ENCODE measurements around the gene NCAPD2.

The NCAPD2 gene

GRCh38 chr12:6507102-6507998 lies 13.4 kb downstream of the NCAPD2 start:
- DNase-seq (ENCODE audit: low read depth) = no peak

GRCh38 chr12:6508087-6508486 lies 14.2 kb downstream of the NCAPD2 start:
- H3K4me3 ChIP-seq (ENCODE audit: control insufficient read depth, low read depth, low read length) = no peak overlapping the region
- no peak for DNase-seq (ENCODE audit: low read depth)
- no peak for TF ChIP-seq CTCF (IDR thresholded peaks at IDR 0.05; ENCODE audit: control insufficient read depth, insufficient read depth, low read depth, low read length, missing control alignments)

More at GRCh38 chr12:6507102-6507998, 13.4 kb downstream of the NCAPD2 start:
- H3K4me3 ChIP-seq (ENCODE audit: control insufficient read depth, low read depth, low read length) = no peak overlapping the region
- no peak for TF ChIP-seq CTCF (IDR thresholded peaks at IDR 0.05; ENCODE audit: control insufficient read depth, insufficient read depth, low read depth, low read length, missing control alignments)

GRCh38 chr12:6520186-6520585 lies 26.3 kb downstream of the NCAPD2 start:
- no peak overlapping the region for H3K4me3 ChIP-seq (ENCODE audit: control insufficient read depth, low read depth, low read length)
- no peak for DNase-seq (ENCODE audit: low read depth)
- TF ChIP-seq CTCF (IDR thresholded peaks at IDR 0.05; ENCODE audit: control insufficient read depth, insufficient read depth, low read depth, low read length, missing control alignments) = no peak

- DNase-seq (ENCODE audit: low read depth) = no peak
- TF ChIP-seq CTCF (IDR thresholded peaks at IDR 0.05; ENCODE audit: control insufficient read depth, insufficient read depth, low read depth, low read length, missing control alignments) = no peak
These were observed 28.3 kb downstream of the NCAPD2 start for GRCh38 chr12:6522193-6522592.

GRCh38 chr12:6523708-6524107 lies 29.8 kb downstream of the NCAPD2 start:
- DNase-seq (ENCODE audit: low read depth) = no peak
- TF ChIP-seq CTCF (IDR thresholded peaks at IDR 0.05; ENCODE audit: control insufficient read depth, insufficient read depth, low read depth, low read length, missing control alignments) = no peak
- no peak overlapping the region for H3K4me3 ChIP-seq (ENCODE audit: control insufficient read depth, low read depth, low read length)

More at GRCh38 chr12:6522193-6522592, 28.3 kb downstream of the NCAPD2 start:
- no peak overlapping the region for H3K4me3 ChIP-seq (ENCODE audit: control insufficient read depth, low read depth, low read length)

- H3K4me3 ChIP-seq (ENCODE audit: control insufficient read depth, low read depth, low read length) = no peak overlapping the region
- no peak for DNase-seq (ENCODE audit: low read depth)
- no peak for TF ChIP-seq CTCF (IDR thresholded peaks at IDR 0.05; ENCODE audit: control insufficient read depth, insufficient read depth, low read depth, low read length, missing control alignments)
These were observed 30.7 kb downstream of the NCAPD2 start for GRCh38 chr12:6524648-6525047.
